Neutrophil (primary cell): ENCODE results near the gene VTN.

Experiments
- H3K27ac ChIP-seq: fragments of 200-600 bp; sonication (generic); 2 replicates; pipeline ENCODE4 v1.5.1; 2016; ENCODE audit warnings: mild to moderate bottlenecking, moderate library complexity
- H3K27me3 ChIP-seq: fragments of 200-600 bp; sonication (generic); 2 replicates; pipeline ENCODE4 v1.6.0; 2016; ENCODE audit warnings: mild to moderate bottlenecking
- H3K36me3 ChIP-seq: fragments of 200-600 bp; sonication (generic); 2 replicates; pipeline ENCODE4 v1.5.1; 2017
- H3K4me1 ChIP-seq, 2 experiments: fragments of 200-600 bp in 1 of 2; sonication (generic) in 1 of 2; 1 replicate in 1 of 2; 2 replicates in 1 of 2; pipeline versions ENCODE4 v1.5.1 to v1.6.1; 2013 to 2016; ENCODE audit warnings: low read depth in 1 of 2, low read length in 1 of 2, mild to moderate bottlenecking in 1 of 2, moderate library complexity in 1 of 2; ENCODE audit not compliant: control insufficient read depth in 1 of 2, insufficient read depth in 1 of 2
- H3K4me3 ChIP-seq, 2 experiments: fragments of 200-600 bp in 1 of 2; sonication (generic) in 1 of 2; 1 replicate in 1 of 2; 2 replicates in 1 of 2; pipeline ENCODE4 v1.5.1; 2013 to 2016; ENCODE audit warnings: low read depth in 1 of 2, low read length in 1 of 2, mild to moderate bottlenecking in 1 of 2, moderate library complexity in 1 of 2
- H3K9me3 ChIP-seq: fragments of 200-600 bp; sonication (generic); 2 replicates; pipeline ENCODE4 v1.5.1; 2016
- TF ChIP-seq, protein P1 (sequence below): fragments of 200-600 bp; sonication (generic); IDR thresholded peaks from 2 replicates; pipeline ENCODE4 v1.5.1; 2016; ENCODE audit warnings: antibody characterized with exemption

VTN gene

DNA sequence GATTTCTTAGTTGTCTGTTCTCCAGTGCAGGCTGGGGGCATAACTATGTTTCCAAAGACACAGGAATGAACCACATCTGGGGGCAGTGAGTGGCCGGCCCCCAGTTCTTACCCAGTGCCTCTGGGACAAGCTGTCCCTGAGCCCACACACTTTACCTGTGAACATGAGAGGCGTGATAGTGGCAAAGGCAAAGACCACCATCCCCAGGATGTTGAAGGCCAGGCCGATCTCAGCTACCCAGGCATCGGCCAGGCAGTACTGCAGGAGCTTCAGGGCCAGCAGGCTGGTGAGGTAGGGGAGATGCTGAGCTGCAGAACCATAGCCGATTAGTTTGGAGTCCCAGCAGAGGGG lies 34.3 kb upstream of the VTN start:
- TF ChIP-seq, protein P1, sequence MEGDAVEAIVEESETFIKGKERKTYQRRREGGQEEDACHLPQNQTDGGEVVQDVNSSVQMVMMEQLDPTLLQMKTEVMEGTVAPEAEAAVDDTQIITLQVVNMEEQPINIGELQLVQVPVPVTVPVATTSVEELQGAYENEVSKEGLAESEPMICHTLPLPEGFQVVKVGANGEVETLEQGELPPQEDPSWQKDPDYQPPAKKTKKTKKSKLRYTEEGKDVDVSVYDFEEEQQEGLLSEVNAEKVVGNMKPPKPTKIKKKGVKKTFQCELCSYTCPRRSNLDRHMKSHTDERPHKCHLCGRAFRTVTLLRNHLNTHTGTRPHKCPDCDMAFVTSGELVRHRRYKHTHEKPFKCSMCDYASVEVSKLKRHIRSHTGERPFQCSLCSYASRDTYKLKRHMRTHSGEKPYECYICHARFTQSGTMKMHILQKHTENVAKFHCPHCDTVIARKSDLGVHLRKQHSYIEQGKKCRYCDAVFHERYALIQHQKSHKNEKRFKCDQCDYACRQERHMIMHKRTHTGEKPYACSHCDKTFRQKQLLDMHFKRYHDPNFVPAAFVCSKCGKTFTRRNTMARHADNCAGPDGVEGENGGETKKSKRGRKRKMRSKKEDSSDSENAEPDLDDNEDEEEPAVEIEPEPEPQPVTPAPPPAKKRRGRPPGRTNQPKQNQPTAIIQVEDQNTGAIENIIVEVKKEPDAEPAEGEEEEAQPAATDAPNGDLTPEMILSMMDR: no peak
- H3K9me3 ChIP-seq: no peaks in the 10 kb centered on the region
- H3K4me3 ChIP-seq: no peak overlapping the region
- no peaks in the 10 kb centered on the region for H3K36me3 ChIP-seq
- no peak overlapping the region for H3K27ac ChIP-seq
- peaks cover 21% of the 10 kb centered on the region for H3K27me3 ChIP-seq
- peaks cover 9 to 18% of the 10 kb centered on the region in 2 experiments for H3K4me1 ChIP-seq

DNA sequence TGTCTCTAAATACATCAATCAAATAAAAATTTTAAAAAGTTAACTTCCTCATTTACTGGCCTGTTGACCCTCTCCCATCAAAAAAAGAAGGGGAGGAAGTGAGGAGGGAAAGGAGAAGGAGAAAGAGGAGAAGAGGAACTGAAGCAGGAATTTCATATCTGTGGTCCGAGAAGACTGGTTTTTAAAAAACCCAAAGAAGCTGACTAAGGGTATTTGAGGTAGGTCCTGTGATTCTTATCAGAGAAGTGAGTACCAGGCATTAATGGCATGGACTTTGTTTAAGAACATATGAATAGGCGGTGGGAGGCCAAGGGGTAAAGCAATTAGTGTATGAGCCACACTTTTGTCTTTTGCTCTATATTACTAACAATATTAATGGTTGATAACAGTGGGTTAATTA lies 33.9 kb upstream of the VTN start:
- peaks cover 9 to 18% of the 10 kb centered on the region in 2 experiments for H3K4me1 ChIP-seq
- no peaks in the 10 kb centered on the region for H3K36me3 ChIP-seq

DNA sequence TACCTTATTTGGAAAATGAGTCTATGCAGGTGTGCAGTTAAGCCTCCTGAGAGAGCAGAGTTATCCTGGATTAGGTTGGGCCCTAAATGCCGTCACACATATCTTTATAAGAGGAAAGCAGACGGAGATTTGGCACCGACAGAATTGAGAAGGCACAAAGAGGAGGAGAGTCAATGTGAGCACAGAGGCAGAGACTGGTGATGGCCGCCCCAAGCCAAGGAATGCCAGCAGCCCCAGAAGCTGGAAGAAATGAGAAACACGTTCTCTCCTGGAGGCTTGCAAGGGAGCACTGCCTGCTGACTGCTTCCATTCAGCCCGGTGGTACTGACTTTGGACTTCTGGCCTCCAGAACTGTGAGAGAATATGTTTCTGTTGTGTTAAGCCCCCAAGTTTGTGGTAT lies 32.7 kb upstream of the VTN start:
- Histone ChIP-seq H3K36me3 (no peaks in the 10 kb centered on the region), H3K4me1 (peaks cover 9 to 18% of the 10 kb centered on the region in 2 experiments), H3K27ac (no peak overlapping the region), H3K4me3 (no peak overlapping the region), H3K9me3 (no peaks in the 10 kb centered on the region), H3K27me3 (peaks cover 21% of the 10 kb centered on the region)
- TF ChIP-seq, protein P1: no peak

More for the DNA sequence above, 33.9 kb upstream of the VTN start:
- H3K9me3 ChIP-seq: no peaks in the 10 kb centered on the region
- TF ChIP-seq, protein P1: no peak
- no peak overlapping the region for H3K4me3 ChIP-seq
- no peak overlapping the region for H3K27ac ChIP-seq
- H3K27me3 ChIP-seq: peaks cover 21% of the 10 kb centered on the region

DNA sequence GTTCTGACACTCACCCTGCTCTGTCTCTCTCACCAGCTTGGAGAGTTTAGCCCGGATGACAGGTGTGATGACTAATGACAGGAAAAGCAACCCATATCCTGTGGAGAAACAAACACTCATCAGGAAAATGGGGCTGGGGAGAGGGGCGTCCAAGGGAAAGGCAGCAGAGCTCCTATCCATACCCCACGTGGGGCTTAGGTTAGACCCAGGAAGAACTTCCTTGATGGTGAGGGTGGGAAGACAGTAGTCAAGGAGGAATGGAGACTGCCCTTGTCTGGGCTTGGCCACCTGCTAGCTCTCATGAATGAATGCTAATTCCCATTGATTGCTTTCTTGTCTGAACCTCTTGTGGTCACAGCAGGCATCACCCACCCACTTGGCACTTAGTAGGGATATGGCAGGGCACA lies 32.1 kb upstream of the VTN start:
- H3K9me3 ChIP-seq: no peaks in the 10 kb centered on the region
- H3K4me3 ChIP-seq: no peak overlapping the region
- peaks cover 21% of the 10 kb centered on the region for H3K27me3 ChIP-seq
- no peak overlapping the region for H3K27ac ChIP-seq
- peaks cover 9 to 18% of the 10 kb centered on the region in 2 experiments for H3K4me1 ChIP-seq
- H3K36me3 ChIP-seq: no peaks in the 10 kb centered on the region
- TF ChIP-seq, protein P1: no peak

DNA sequence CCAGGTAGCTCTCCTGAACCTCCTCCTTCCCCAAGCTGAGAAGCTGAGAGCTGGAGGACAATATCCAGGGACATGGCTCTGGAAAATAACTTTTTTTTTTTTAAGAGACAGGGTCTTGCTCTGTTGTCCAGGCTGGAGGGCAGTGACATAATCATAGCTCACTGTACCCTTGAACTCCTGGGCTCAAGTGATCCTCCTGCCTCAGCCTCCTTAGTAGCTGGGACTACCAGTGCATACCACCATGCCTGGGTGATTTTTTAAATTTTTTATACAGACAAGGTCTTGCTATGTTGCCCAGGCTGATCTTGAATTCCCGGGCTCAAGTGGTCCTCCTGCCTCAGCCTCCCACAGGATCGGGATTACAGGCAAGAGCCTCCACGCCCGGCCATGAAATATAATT lies 29.7 kb upstream of the VTN start:
- no peaks in the 10 kb centered on the region for H3K27me3 ChIP-seq
- no peaks in the 10 kb centered on the region for H3K36me3 ChIP-seq
- peaks cover 0 to 7% of the 10 kb centered on the region in 2 experiments for H3K4me1 ChIP-seq
- TF ChIP-seq, protein P1: no peak
- H3K4me3 ChIP-seq: no peak overlapping the region
- H3K9me3 ChIP-seq: no peaks in the 10 kb centered on the region
- H3K27ac ChIP-seq: no peak overlapping the region
